IMR-90 (cell line): ENCODE data around the gene PPP1R1C. TPM values are rescaled to one million over a fixed set of nuclear protein-coding genes. Genes with fewer than 3 reads are reported as not detected.

Source experiments
- ATAC-seq: fragments of 200-7000 bp; cut with Tn5 transposase; 2 replicates; pipeline ENCODE4 v1.9.1; 2020; ENCODE audit warnings: low read depth, mild to moderate bottlenecking, moderate library complexity
- BruUV-seq: library from RNA; stranded (reverse); fragments of 400-500 nt; replicated peaks from 2 replicates; lab custom pipeline; 2021; lab: Mats Ljungman, UMichigan
- CTCF ChIA-PET: fragments of 300-600 bp; formaldehyde crosslinking; extraction: SDS; loops from one replicate; lab custom pipeline; 2021; ENCODE audit warnings: antibody characterized with exemption; lab: Yijun Ruan, JAX
- POLR2A ChIA-PET: fragments of 300-600 bp; sonication (Branson Sonifier 250); formaldehyde crosslinking; loops from one replicate; lab custom pipeline; 2022; ENCODE audit warnings: antibody characterized with exemption; ENCODE audit not compliant: unreplicated experiment; lab: Charles Lee
- DNase-seq: peaks from one replicate; pipeline ENCODE4 v3.0.0; 2013
- H2AFZ ChIP-seq: replicated peaks from 2 replicates; pipeline ENCODE3; 2013; ENCODE audit warnings: low read length, mild to moderate bottlenecking; ENCODE audit not compliant: poor library complexity
- H2AK5ac ChIP-seq: 2 replicates; pipeline ENCODE4 v1.6.1; 2013; ENCODE audit warnings: low read depth, low read length, inconsistent platforms
- H2AK9ac ChIP-seq: replicated peaks from 2 replicates; pipeline ENCODE3; 2013; ENCODE audit warnings: mild to moderate bottlenecking, low read depth, low read length, moderate library complexity; ENCODE audit not compliant: poor library complexity
- H2BK120ac ChIP-seq: 2 replicates; pipeline ENCODE4 v1.6.1; 2013; ENCODE audit warnings: low read depth, low read length, inconsistent platforms
- H2BK15ac ChIP-seq: 3 replicates; pipeline ENCODE4 v1.6.1; 2013; ENCODE audit warnings: low read depth, low read length, inconsistent platforms
- H2BK20ac ChIP-seq: 2 replicates; pipeline ENCODE4 v1.6.1; 2013; ENCODE audit warnings: low read depth, mild to moderate bottlenecking, inconsistent platforms, low read length, moderate library complexity
- H2BK5ac ChIP-seq: 2 replicates; pipeline ENCODE4 v1.6.1; 2013; ENCODE audit warnings: mild to moderate bottlenecking, low read depth, low read length, inconsistent platforms; ENCODE audit not compliant: poor library complexity, severe bottlenecking
- H3K14ac ChIP-seq: replicated peaks from 2 replicates; pipeline ENCODE4 v1.6.1; 2013; ENCODE audit warnings: low read depth, low read length, inconsistent platforms
- H3K18ac ChIP-seq: 2 replicates; pipeline ENCODE4 v1.6.1; 2013; ENCODE audit warnings: low read depth, low read length, control low read depth
- H3K23ac ChIP-seq: 2 replicates; pipeline ENCODE4 v1.6.1; 2013; ENCODE audit warnings: low read depth, low read length, inconsistent platforms
- H3K27ac ChIP-seq: 2 replicates; pipeline ENCODE4 v1.5.1; 2013; ENCODE audit warnings: mild to moderate bottlenecking, control low read depth, low read length; ENCODE audit not compliant: insufficient read depth
- H3K27me3 ChIP-seq: 2 replicates; pipeline ENCODE4 v1.6.1; 2013; ENCODE audit warnings: low read length; ENCODE audit not compliant: control insufficient read depth, insufficient read depth
- H3K36me3 ChIP-seq: 2 replicates; pipeline ENCODE4 v1.6.1; 2013; ENCODE audit warnings: low read length, mixed read lengths; ENCODE audit not compliant: control insufficient read depth, insufficient read depth
- H3K4ac ChIP-seq: 2 replicates; pipeline ENCODE4 v1.6.1; 2013; ENCODE audit warnings: low read depth, low read length, inconsistent platforms
- H3K4me1 ChIP-seq: 2 replicates; pipeline ENCODE4 v1.6.1; 2013; ENCODE audit warnings: low read length, mixed read lengths; ENCODE audit not compliant: control insufficient read depth, insufficient read depth
- H3K4me2 ChIP-seq: 2 replicates; pipeline ENCODE4 v1.6.1; 2013; ENCODE audit warnings: low read depth, mild to moderate bottlenecking, control low read depth, low read length, moderate library complexity
- H3K4me3 ChIP-seq: 2 replicates; pipeline ENCODE4 v1.5.1; 2013; ENCODE audit warnings: low read depth, mild to moderate bottlenecking, control low read depth, low read length, moderate library complexity; ENCODE audit not compliant: insufficient read depth
- H3K56ac ChIP-seq: 2 replicates; pipeline ENCODE4 v1.6.1; 2013; ENCODE audit warnings: low read length, inconsistent platforms; ENCODE audit not compliant: insufficient read depth; ENCODE audit errors: extremely low read depth
- H3K79me1 ChIP-seq, 2 experiments: 2 replicates each; pipeline ENCODE4 v1.6.1; 2013; ENCODE audit warnings: low read length in 2 of 2, inconsistent platforms in 1 of 2, low read depth in 1 of 2
- H3K9ac ChIP-seq: 2 replicates; pipeline ENCODE4 v1.6.1; 2013; ENCODE audit warnings: low read depth, low read length, control low read depth
- H3K9me1 ChIP-seq: 2 replicates; pipeline ENCODE4 v1.6.1; 2013; ENCODE audit warnings: low read length, inconsistent platforms; ENCODE audit not compliant: insufficient read depth
- H3K9me3 ChIP-seq: 2 replicates; pipeline ENCODE4 v1.6.1; 2013; ENCODE audit warnings: low read length; ENCODE audit not compliant: control insufficient read depth, insufficient read depth
- H4K20me1 ChIP-seq: 2 replicates; pipeline ENCODE4 v1.6.1; 2013; ENCODE audit warnings: low read length, inconsistent platforms; ENCODE audit not compliant: insufficient read depth
- H4K5ac ChIP-seq: 2 replicates; pipeline ENCODE4 v1.6.1; 2013; ENCODE audit warnings: mild to moderate bottlenecking, low read depth, low read length, control low read depth
- H4K8ac ChIP-seq, 2 experiments: 2 replicates each; pipeline ENCODE4 v1.6.1; 2013; ENCODE audit warnings: low read depth in 2 of 2, low read length in 2 of 2, control low read depth in 1 of 2, inconsistent platforms in 1 of 2
- H4K91ac ChIP-seq: 2 replicates; pipeline ENCODE4 v1.6.1; 2013; ENCODE audit warnings: low read depth, low read length, inconsistent platforms; ENCODE audit not compliant: insufficient read depth
- BHLHE40 ChIP-seq: fragments of 150-350 bp; IDR thresholded peaks from 2 replicates; pipeline ENCODE4 v1.6.1; 2016; ENCODE audit warnings: mild to moderate bottlenecking, low read depth, low read length
- CEBPB ChIP-seq: IDR thresholded peaks from 2 replicates; pipeline ENCODE4 v1.6.1; 2012; ENCODE audit warnings: low read depth, low read length, improper control_type of control experiment
- CHD1 ChIP-seq: IDR thresholded peaks from 2 replicates; pipeline ENCODE4 v1.6.1; 2012; ENCODE audit warnings: low read depth, low read length, improper control_type of control experiment
- CTCF ChIP-seq: conservative IDR thresholded peaks from 2 replicates; pipeline ENCODE4 v1.5.1; 2012; ENCODE audit warnings: mild to moderate bottlenecking, low read depth, low read length, improper control_type of control experiment
- ELK1 ChIP-seq: fragments of 150-350 bp; IDR thresholded peaks from 2 replicates; pipeline ENCODE4 v1.6.1; 2016; ENCODE audit warnings: low read depth, mild to moderate bottlenecking, low read length, moderate library complexity, borderline replicate concordance
- FOS ChIP-seq: fragments of 150-350 bp; IDR thresholded peaks from 2 replicates; pipeline ENCODE4 v1.6.1; 2016; ENCODE audit warnings: low read depth, low read length
- MAFK ChIP-seq: IDR thresholded peaks from 2 replicates; pipeline ENCODE4 v1.6.1; 2012; ENCODE audit warnings: low read depth, low read length, improper control_type of control experiment
- MAZ ChIP-seq: IDR thresholded peaks from 2 replicates; pipeline ENCODE4 v1.6.1; 2012; ENCODE audit warnings: low read depth, mild to moderate bottlenecking, low read length, improper control_type of control experiment, moderate library complexity, borderline replicate concordance
- MXI1 ChIP-seq: IDR thresholded peaks from 2 replicates; pipeline ENCODE4 v1.6.1; 2012; ENCODE audit warnings: low read depth, mild to moderate bottlenecking, low read length, moderate library complexity, borderline replicate concordance
- NFE2L2 ChIP-seq: fragments of 150-350 bp; IDR thresholded peaks from 2 replicates; pipeline ENCODE4 v1.6.1; 2016; ENCODE audit warnings: low read depth, mild to moderate bottlenecking, low read length
- POLR2A ChIP-seq: IDR thresholded peaks from 2 replicates; pipeline ENCODE4 v1.6.1; 2012; ENCODE audit warnings: mild to moderate bottlenecking, low read depth, low read length
- RAD21 ChIP-seq: IDR thresholded peaks from 2 replicates; pipeline ENCODE4 v1.6.1; 2012; ENCODE audit warnings: low read length, improper control_type of control experiment
- RCOR1 ChIP-seq: IDR thresholded peaks from 2 replicates; pipeline ENCODE4 v1.6.1; 2012; ENCODE audit warnings: mild to moderate bottlenecking, low read length, improper control_type of control experiment; ENCODE audit not compliant: insufficient replicate concordance
- RFX5 ChIP-seq: IDR thresholded peaks from 2 replicates; pipeline ENCODE4 v1.8.0; 2012; ENCODE audit warnings: low read depth, mild to moderate bottlenecking, low read length, moderate library complexity
- SMC3 ChIP-seq: fragments of 150-350 bp; IDR thresholded peaks from 2 replicates; pipeline ENCODE4 v1.6.1; 2016; ENCODE audit warnings: low read depth, mild to moderate bottlenecking, antibody characterized with exemption, low read length, moderate library complexity
- USF2 ChIP-seq: fragments of 150-350 bp; IDR thresholded peaks from 2 replicates; pipeline ENCODE4 v1.6.1; 2017; ENCODE audit warnings: mild to moderate bottlenecking, antibody characterized with exemption, low read length, low read depth
- WGBS, 2 experiments: methylation state at CpG; one replicate each; pipeline versions ENCODE4 v1.1.5 to v1.1.7; 2013; ENCODE audit warnings: missing lambda C conversion rate in 2 of 2; ENCODE audit not compliant: insufficient read length in 1 of 2; ENCODE audit errors: extremely low coverage in 2 of 2; 5-methylcytosine and 5-hydroxymethylcytosine counted together
- dilution Hi-C: fragments of 300-500 bp; cut with HindIII; formaldehyde crosslinking; loops from one replicate; pipeline ENCODE4 v1.14.3; 2018; ENCODE audit warnings: low sequenced_read_pairs; ENCODE audit not compliant: unreplicated experiment
- in situ Hi-C: fragments of 300-500 bp; cut with MboI; formaldehyde crosslinking; loops from 3 replicates; pipeline ENCODE4 v1.14.3; 2019; ENCODE audit warnings: low sequenced_read_pairs, inconsistent platforms, mixed read lengths
- intact Hi-C: fragments of 100-400 bp; cut with micrococcal nuclease; formaldehyde crosslinking; loops from 2 replicates; pipeline ENCODE4 v1.10.0; 2022
- polyA plus RNA-seq, 3 experiments: library from polyadenylated mRNA; depleted of rRNA; stranded (reverse); fragments of >200 nt; gene quantifications; 2 replicates each; pipeline ENCODE4 v1.2.3, GENCODE V29; 2012; ENCODE audit warnings: low replicate concordance in 1 of 3
- total RNA-seq: library from RNA; depleted of rRNA; stranded (reverse); fragments of >200 nt; gene quantifications from 2 replicates; pipeline ENCODE4 v1.2.3, GENCODE V29; 2012

The PPP1R1C gene
- total and polyA plus RNA-seq, 2 of the 4 experiments (the other 2 are of a cell fraction), result 0.10 to 0.36 TPM

- Histone ChIP-seq H3K14ac (no peak overlapping the region), H3K79me1 (no peaks in the 10 kb centered on the region), H3K9ac (no peak overlapping the region), H2BK120ac (no peak overlapping the region), H2BK20ac (no peak overlapping the region), H2BK15ac (no peak overlapping the region), H3K56ac (no peak overlapping the region), H3K18ac (no peak overlapping the region), H3K4me1 (no peaks in the 10 kb centered on the region), H4K8ac (no peak overlapping the region), H4K20me1 (no peaks in the 10 kb centered on the region), H3K9me3 (no peaks in the 10 kb centered on the region), H3K23ac (no peak overlapping the region), H2AK5ac (no peak overlapping the region), H3K4me3 (no peak overlapping the region), H3K4me2 (no peak overlapping the region), H3K27ac (no peak overlapping the region), H4K91ac (no peak overlapping the region), H4K5ac (no peak overlapping the region), H2AFZ (no peak overlapping the region), H3K36me3 (no peaks in the 10 kb centered on the region), H3K27me3 (no peaks in the 10 kb centered on the region), H2BK5ac (no peak overlapping the region), H3K9me1 (no peaks in the 10 kb centered on the region), H2AK9ac (no peak overlapping the region), H3K4ac (no peak overlapping the region)
- POLR2A ChIA-PET, result no interaction called here
- intact Hi-C loops (no loop called here), in situ Hi-C loops (no loop called here), dilution Hi-C loops (no loop called here)
- no CpG with 5 or more reads among the region's 1 CpG for WGBS, 2 experiments
- CTCF ChIA-PET, result no interaction called here
- DNase-seq (no peak), ATAC-seq (no peak)
- TF ChIP-seq FOS (no peak), RAD21 (no peak), POLR2A (no peak), USF2 (no peak), ELK1 (no peak), MAZ (no peak), RCOR1 (no peak), RFX5 (no peak), BHLHE40 (no peak), CTCF (no peak), MAFK (no peak), CEBPB (no peak), CHD1 (no peak), SMC3 (no peak), NFE2L2 (no peak), MXI1 (no peak)
- BruUV-seq, result no TSS peak
Measured at GRCh38 chr2:182098648-182099047, 113.0 kb downstream of the PPP1R1C start.
